Suprapubic skin (tissue), 4 donors: Measurements from ENCODE around the gene ERICH3. TPM values are rescaled to one million over a fixed set of nuclear protein-coding genes. Genes with fewer than 3 reads are reported as not detected.

Source experiments
- DNase-seq, 2 donors: peaks; one replicate each; pipeline ENCODE4 v3.0.0-alpha.2; 2019; ENCODE audit warnings: low spot score in 2 of 2
- H3K27ac ChIP-seq: fragments of 200-600 bp; sonication (generic); one replicate; pipeline ENCODE4 v1.5.1; 2019
- H3K27me3 ChIP-seq: fragments of 200-600 bp; sonication (generic); one replicate; pipeline ENCODE4 v1.5.1; 2019
- H3K36me3 ChIP-seq: fragments of 200-600 bp; sonication (generic); one replicate; pipeline ENCODE4 v1.5.1; 2019
- H3K4me1 ChIP-seq: fragments of 200-600 bp; sonication (generic); one replicate; pipeline ENCODE4 v1.5.1; 2019
- H3K4me3 ChIP-seq: fragments of 200-600 bp; sonication (generic); one replicate; pipeline ENCODE4 v1.5.1; 2019; ENCODE audit warnings: mild to moderate bottlenecking
- H3K9me3 ChIP-seq: fragments of 200-600 bp; sonication (generic); one replicate; pipeline ENCODE4 v1.5.1; 2019
- EP300 ChIP-seq: sonication (generic); formaldehyde crosslinking; IDR thresholded peaks from one replicate; pipeline ENCODE4 v1.6.1; 2017; ENCODE audit warnings: antibody characterized with exemption
- POLR2A ChIP-seq, 2 donors: fragments of 450-650 bp; IDR thresholded peaks; one replicate each; pipeline ENCODE4 v1.6.1; 2017; ENCODE audit warnings: antibody characterized with exemption in 2 of 2, mild to moderate bottlenecking in 2 of 2, moderate library complexity in 2 of 2
- POLR2AphosphoS5 ChIP-seq, 3 donors: sonication (generic); formaldehyde crosslinking; IDR thresholded peaks; one replicate each; pipeline ENCODE4 v1.6.1; 2017; ENCODE audit warnings: antibody characterized with exemption in 3 of 3
- WGBS: methylation state at CpG from one replicate; pipeline ENCODE4 v1.1.5; 2018; 5-methylcytosine and 5-hydroxymethylcytosine counted together
- total RNA-seq, 4 donors: library from RNA; depleted of rRNA; stranded (reverse); fragments of >200 nt; gene quantifications; one replicate each; pipeline ENCODE4 v1.1.0, GENCODE V29; 2016
- TF ChIP-seq, protein P1 (sequence below), 2 donors: fragments of 200-600 bp in 1 of 2; fragments of 450-650 bp in 1 of 2; sonication (generic) in 1 of 2; IDR thresholded peaks; one replicate each; pipeline ENCODE4 v1.5.1; 2016 to 2019; ENCODE audit warnings: antibody characterized with exemption in 2 of 2, mild to moderate bottlenecking in 1 of 2, moderate library complexity in 1 of 2

The ERICH3 gene
- total RNA-seq, 4 donors from 2014 or later: not detected

DNA sequence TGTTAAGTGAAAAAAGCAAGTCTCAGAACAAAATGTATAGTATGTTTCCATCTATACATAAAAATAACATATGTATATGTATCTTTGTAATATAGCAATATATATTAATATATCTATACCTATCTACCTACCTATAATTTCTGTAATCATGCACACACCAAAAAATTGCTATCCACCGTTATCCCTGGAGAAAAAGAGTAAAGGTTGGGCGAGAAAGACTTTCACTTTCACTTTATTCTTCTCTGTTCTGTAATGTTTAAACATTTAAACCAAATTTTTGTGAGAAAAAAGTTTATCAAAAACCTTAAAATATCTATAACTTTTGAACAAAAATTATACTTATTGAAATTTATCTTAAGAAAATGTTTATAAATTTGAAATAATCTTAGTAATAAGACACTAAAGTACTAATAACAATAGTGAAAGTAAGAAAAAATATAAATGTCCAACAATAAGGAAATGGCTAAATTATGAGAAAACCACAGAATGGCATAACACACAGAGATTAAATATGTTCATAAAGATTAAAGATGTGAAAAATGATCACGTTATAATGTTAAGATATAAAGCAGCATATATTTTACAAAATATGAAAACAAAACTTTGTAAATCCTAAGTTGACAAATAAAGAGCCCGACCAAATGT is 87.2 kb downstream of the ERICH3 start:
- H3K9me3 ChIP-seq: no peaks in the 10 kb centered on the region
- H3K4me3 ChIP-seq: no peak overlapping the region
- 77% methylated on average over 4 of the region's 4 CpGs for WGBS

DNA sequence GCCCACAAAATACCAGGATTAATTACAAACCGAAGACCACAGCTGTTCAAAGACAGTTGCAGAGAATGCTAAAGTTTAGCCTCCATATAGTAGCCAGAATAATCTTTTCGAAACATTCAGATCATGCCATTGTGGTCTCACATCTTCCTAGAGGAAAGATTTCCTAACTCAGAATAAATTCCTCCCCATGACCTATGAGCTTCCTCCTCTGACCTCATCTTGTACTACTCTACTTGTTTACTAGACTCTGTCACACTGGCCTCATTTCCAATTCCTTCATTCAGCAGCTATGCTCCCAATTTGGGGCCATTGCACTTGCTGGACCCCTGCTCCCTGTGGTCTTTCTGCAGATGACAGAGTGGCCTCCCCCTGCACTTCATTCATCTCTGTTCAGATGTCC is 89.4 kb downstream of the ERICH3 start:
- Histone ChIP-seq H3K4me1 (no peaks in the 10 kb centered on the region), H3K9me3 (no peaks in the 10 kb centered on the region), H3K4me3 (no peak overlapping the region), H3K27ac (no peak overlapping the region), H3K27me3 (no peaks in the 10 kb centered on the region), H3K36me3 (no peaks in the 10 kb centered on the region)
- no peak for TF ChIP-seq POLR2AphosphoS5 (IDR thresholded peaks at IDR 0.05)
- TF ChIP-seq POLR2A (IDR thresholded peaks at IDR 0.05): no peak
- TF ChIP-seq, protein P1, sequence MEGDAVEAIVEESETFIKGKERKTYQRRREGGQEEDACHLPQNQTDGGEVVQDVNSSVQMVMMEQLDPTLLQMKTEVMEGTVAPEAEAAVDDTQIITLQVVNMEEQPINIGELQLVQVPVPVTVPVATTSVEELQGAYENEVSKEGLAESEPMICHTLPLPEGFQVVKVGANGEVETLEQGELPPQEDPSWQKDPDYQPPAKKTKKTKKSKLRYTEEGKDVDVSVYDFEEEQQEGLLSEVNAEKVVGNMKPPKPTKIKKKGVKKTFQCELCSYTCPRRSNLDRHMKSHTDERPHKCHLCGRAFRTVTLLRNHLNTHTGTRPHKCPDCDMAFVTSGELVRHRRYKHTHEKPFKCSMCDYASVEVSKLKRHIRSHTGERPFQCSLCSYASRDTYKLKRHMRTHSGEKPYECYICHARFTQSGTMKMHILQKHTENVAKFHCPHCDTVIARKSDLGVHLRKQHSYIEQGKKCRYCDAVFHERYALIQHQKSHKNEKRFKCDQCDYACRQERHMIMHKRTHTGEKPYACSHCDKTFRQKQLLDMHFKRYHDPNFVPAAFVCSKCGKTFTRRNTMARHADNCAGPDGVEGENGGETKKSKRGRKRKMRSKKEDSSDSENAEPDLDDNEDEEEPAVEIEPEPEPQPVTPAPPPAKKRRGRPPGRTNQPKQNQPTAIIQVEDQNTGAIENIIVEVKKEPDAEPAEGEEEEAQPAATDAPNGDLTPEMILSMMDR (IDR thresholded peaks at IDR 0.05): no peak
- no peak for TF ChIP-seq EP300
- no peak for DNase-seq
- 73% methylated on average over 2 of the region's 2 CpGs for WGBS

More for the DNA sequence above, 87.2 kb downstream of the ERICH3 start:
- Histone ChIP-seq H3K36me3 (no peaks in the 10 kb centered on the region), H3K27ac (no peak overlapping the region), H3K27me3 (no peaks in the 10 kb centered on the region), H3K4me1 (no peaks in the 10 kb centered on the region)
- DNase-seq: no peak
- no peak for TF ChIP-seq EP300
- TF ChIP-seq POLR2A (IDR thresholded peaks at IDR 0.05): no peak
- no peak for TF ChIP-seq POLR2AphosphoS5 (IDR thresholded peaks at IDR 0.05)
- TF ChIP-seq, protein P1 (IDR thresholded peaks at IDR 0.05): no peak

GRCh38 chr1:74583397-74583796 is 90.2 kb downstream of the ERICH3 start:
- no peak overlapping the region for H3K4me3 ChIP-seq
- H3K9me3 ChIP-seq: no peaks in the 10 kb centered on the region
- TF ChIP-seq EP300 (no peak), POLR2A (IDR thresholded peaks at IDR 0.05) (no peak), POLR2AphosphoS5 (IDR thresholded peaks at IDR 0.05) (no peak)
- TF ChIP-seq, protein P1 (IDR thresholded peaks at IDR 0.05): no peak
- H3K4me1 ChIP-seq: no peaks in the 10 kb centered on the region
- H3K27ac ChIP-seq: no peak overlapping the region
- H3K27me3 ChIP-seq: no peaks in the 10 kb centered on the region
- 91% methylated on average over 3 of the region's 3 CpGs for WGBS
- H3K36me3 ChIP-seq: no peaks in the 10 kb centered on the region
- no peak for DNase-seq

DNA sequence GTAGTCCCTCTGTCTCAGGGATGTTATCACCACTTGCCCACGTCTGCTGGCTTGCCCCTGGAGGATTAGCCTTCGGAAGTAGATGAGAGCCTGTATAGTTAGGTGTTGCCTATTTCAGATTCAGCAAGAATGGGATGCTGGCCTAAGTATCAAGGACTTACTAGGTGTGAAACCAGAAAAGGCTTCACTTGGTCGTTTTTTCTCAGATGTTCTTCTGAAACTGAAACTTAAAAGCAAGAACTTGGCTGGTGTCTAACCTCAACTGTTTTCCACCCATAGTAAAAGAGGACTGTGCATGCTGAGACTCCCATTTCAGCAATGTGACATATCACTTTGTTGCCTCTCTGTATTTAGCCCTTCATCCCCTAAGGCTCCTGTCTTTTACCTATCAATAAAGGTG is 94.2 kb downstream of the ERICH3 start:
- H3K9me3 ChIP-seq: no peaks in the 10 kb centered on the region
- 49% methylated on average over 3 of the region's 3 CpGs for WGBS
- no peaks in the 10 kb centered on the region for H3K27me3 ChIP-seq
- DNase-seq: no peak
- no peaks in the 10 kb centered on the region for H3K4me1 ChIP-seq
- TF ChIP-seq POLR2AphosphoS5 (IDR thresholded peaks at IDR 0.05) (no peak), POLR2A (IDR thresholded peaks at IDR 0.05) (no peak), EP300 (no peak)
- H3K27ac ChIP-seq: no peak overlapping the region
- no peak overlapping the region for H3K4me3 ChIP-seq
- H3K36me3 ChIP-seq: no peaks in the 10 kb centered on the region

GRCh38 chr1:74578101-74578500 is 95.5 kb downstream of the ERICH3 start:
- DNase-seq: no peak
- H3K4me3 ChIP-seq: no peak overlapping the region
- no peaks in the 10 kb centered on the region for H3K36me3 ChIP-seq
- H3K27ac ChIP-seq: no peak overlapping the region
- TF ChIP-seq, protein P1 (IDR thresholded peaks at IDR 0.05): no peak
- no peak for TF ChIP-seq EP300
- TF ChIP-seq POLR2A (IDR thresholded peaks at IDR 0.05): no peak
- TF ChIP-seq POLR2AphosphoS5 (IDR thresholded peaks at IDR 0.05): no peak
- 92% methylated on average over 2 of the region's 2 CpGs for WGBS
- H3K27me3 ChIP-seq: no peaks in the 10 kb centered on the region
- no peaks in the 10 kb centered on the region for H3K4me1 ChIP-seq
- no peaks in the 10 kb centered on the region for H3K9me3 ChIP-seq
